HG03521 (cell line): ENCODE measurements around the gene MCC.

Experiments
- ATAC-seq: cut with Tn5 transposase; IDR thresholded peaks from one replicate; pipeline ENCODE4 v1.9.1; 2021; ENCODE audit warnings: mild to moderate bottlenecking, moderate library complexity; ENCODE audit not compliant: unreplicated experiment

Gene MCC

GRCh38 chr5:113122053-113122452 lies 366.2 kb downstream of the MCC start:
- no peak for ATAC-seq

DNA sequence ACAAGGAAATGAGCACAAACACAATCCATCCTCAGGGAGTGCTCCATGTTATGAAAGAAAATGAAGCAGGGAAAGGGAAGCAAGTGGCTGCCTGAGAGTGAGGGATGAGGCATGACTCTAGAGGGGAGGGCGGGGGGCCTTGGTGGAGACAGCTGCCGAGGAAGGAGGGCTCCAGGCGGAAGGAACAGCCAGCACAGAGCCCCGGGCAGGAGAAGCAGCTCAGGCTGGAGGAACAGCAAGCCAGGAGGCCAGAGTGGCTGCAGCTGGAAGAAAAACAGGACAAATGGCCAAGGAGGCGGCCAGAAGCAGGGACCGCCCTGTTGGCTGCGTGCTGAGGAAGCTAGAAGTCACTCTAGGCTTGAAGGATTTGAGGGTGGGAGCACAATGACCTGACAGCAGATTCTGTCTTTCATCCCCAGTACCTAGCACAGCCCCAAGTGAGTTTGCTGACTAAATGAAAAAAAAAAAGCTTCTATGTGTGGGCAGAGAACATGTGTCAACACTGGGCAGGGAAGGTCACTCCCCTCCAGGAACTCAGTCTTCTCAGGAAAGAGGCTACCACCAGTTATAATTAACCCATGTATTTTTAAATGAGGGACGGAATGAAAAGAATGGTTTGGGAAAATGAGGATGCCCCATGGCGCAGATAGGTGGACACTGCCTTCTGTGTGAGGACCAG lies 368.9 kb downstream of the MCC start:
- ATAC-seq, result no peak

DNA sequence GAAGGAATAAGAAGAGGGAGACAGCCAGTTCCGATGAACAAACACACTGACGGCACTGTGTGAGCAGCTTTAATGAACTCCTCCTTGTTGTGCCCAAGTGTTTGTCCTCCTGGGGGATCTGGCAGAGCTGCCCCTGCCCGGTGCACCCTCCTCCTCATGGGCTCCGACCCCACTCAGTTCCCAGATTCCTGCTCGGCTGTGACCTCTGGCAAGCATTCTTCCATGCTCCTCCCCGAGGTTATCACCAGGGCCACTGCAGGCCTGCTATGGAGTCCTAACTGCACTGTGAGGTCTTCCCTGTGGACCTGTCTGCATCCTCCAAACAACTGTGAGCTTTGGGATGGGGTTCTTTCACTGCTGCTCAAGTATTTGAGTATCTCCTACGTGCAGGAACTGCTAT lies 369.5 kb downstream of the MCC start:
- no peak for ATAC-seq

- no peak for ATAC-seq
Measured at GRCh38 chr5:113118298-113118697, 370.0 kb downstream of the MCC start.

DNA sequence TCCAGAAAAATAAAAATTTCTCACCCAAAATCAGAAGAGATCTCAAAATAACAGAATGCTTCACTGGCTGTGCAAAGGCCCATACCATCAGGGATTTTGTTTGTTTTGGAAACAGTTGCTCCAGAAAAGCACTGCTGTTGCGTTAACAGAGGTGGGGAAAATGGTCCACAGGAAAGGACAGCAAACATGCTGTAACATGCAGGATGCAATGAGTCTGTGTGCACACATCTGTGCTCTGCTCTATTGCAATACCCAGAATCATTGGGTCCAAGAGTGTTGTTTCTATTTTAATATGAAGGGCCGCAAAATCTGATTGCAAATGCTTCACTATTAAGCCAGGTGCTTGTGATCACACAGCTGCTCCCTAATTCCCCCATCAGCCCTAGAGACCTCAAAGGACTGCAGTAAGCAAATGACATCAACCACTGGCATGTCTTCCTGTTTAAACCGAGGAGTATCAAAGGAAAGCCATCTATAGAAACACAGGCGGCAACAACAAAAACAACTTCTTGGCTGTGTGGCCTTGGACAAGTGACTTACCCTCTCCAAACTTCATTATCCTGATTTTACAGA lies 370.6 kb downstream of the MCC start:
- no peak for ATAC-seq

DNA sequence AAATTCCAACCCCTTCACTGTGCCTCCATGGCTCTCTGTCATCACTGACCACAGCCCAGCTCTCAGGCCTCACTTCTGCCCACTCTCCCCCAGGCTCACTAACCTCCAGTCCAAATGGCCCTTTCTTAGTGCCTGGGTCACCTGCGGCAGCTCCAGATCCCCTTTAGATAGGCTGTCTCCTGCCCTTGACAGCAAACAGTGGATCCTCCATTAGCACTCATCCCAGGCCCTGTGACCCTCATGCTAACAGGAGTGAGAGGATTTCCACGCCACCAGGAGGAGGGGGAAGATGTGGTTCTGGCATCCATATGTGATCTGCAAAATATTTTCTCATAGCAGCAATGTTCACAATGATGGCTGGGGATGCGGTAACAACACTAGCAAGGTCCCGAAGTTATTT lies 372.3 kb downstream of the MCC start:
- ATAC-seq, result no peak

- ATAC-seq, result no peak
Measured at GRCh38 chr5:113115061-113115460, 373.2 kb downstream of the MCC start.

DNA sequence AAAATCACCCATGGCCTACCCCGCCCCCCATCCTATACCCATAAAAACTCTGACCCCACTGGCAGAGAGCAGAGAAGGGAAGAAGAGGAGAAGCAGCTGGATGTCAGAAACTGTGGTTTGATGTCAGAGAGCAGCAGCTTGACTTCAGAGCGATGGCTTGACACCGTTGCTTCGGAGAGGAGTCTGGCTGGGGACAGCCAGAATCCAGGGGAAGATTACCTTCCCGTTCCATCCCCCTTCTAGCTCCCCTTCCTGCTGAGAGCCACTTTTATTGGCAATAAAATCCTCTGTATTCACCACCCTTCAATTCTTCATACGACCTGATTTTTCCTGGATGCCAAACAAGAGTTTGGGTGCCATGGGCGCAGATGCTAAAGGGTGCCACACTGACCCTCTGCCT lies 373.7 kb downstream of the MCC start:
- no peak for ATAC-seq

GRCh38 chr5:113112435-113112834 lies 375.8 kb downstream of the MCC start:
- ATAC-seq, result no peak

- ATAC-seq, result no peak
Measured at GRCh38 chr5:113110117-113110516, 378.1 kb downstream of the MCC start.

DNA sequence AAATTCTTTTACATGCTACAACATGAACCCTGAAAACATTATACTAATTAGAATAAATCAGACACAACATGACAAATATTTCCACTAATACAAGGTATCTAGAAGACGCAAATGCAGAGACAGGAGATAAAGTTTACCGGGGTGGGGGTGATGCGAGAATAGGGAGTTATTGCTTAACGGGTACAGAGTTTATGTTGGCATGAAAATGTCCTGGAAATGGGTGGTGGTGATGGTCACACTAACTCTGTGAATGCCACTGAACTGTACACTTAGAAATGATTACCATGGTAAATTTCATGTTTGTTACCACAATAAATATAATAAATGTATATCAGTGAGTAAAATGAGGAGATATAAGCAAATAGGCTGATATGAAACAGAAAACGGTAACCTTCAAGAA lies 378.9 kb downstream of the MCC start:
- ATAC-seq, result no peak

DNA sequence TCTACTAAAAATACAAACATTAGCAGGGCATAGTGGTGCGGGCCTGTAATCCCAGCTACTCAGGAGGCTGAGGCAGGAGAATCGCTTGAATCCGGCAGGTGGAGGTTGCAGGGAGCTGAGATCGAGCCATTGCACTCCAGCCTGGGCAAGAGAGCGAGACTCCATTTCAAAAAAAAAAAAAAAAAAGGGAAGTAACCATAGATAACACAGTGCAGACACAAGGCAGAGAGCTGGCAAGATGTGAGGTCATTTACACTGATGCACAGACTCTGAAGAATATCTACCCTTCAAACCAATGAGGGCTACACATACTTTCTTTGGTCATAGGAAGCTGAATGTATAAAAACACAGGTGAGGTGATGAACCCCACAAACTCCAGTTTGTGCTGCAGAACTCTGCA lies 379.8 kb downstream of the MCC start:
- ATAC-seq, result no peak

- ATAC-seq, result no peak
Measured at GRCh38 chr5:113106821-113107220, 381.4 kb downstream of the MCC start.

- no peak for ATAC-seq
Measured at GRCh38 chr5:113105693-113106280, 382.5 kb downstream of the MCC start.

DNA sequence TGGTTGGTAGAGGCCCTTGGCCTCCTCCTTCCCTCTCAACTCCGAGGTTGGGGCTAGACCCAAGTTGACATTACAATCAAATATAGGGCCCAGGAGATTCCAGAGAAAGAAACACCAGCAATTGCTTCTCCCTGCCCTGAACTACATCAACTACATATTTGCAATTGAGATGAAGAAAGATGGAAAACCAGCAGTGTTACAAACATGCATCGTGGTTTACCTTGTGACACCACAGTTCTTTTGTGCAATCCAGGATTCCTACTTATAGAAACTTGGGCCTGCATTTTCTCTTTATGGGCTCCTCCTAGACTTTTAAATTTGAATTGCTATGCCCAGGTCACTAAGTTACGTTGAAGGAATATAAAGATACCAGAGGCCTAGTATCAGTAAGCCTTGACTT lies 384.9 kb downstream of the MCC start:
- ATAC-seq, result no peak

GRCh38 chr5:113102121-113102531 lies 386.1 kb downstream of the MCC start:
- no peak for ATAC-seq

GRCh38 chr5:113100981-113101380 lies 387.3 kb downstream of the MCC start:
- ATAC-seq, result no peak

DNA sequence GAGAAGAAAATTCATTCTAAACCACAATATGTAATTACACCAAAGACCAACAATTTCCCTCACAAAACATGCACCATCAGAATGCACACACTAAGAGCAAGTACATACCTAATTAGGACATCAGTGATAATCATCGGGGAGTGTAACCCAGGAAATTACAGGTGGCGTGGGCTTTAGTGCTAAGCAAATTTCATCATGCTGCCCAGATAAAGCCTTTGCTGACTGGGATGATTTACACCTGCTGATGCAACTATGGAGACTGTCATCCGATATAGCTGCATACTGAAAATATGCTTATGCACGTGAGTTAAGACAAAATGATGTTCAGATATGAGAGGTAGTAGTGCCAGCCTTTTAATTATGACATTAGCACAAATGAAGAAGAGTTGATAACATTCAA lies 388.4 kb downstream of the MCC start:
- no peak for ATAC-seq

DNA sequence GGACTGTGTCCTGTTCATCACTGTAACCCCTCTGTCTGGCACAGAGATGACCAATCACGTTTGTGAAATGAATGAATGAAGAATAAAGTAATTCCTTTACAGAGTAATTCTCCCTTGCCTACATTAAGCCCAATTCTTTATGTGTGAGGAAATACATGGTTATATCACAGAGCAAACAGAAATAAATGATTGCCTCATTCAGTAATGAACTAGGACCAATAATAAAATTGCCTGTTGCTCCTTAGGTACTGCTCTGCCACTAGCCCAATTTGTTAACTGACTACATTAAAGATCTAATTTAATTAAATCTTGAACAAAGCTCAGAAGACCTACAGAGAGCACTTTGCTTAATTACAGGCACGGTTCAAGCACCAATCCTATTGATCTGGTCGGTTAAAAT lies 389.9 kb downstream of the MCC start:
- ATAC-seq, result no peak

DNA sequence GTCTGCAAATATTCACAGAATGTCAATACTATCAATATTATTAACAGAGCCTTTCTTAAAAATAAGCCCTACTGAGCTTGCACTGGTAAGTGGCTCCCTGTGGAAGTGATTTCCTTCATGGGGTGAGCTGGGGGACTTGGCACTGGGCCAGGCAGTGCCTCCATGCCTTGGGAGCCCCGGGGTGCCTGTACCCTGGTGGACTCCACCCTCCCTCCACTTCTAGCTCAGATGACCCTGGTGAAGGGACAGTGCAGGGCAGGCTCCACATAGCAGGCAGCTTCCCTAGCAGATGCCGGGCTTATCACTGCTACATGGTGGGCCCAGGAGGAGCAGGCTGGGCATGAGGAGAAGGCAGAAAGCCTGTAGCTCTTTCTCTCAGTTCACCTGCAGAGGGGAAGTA lies 392.4 kb downstream of the MCC start:
- no peak for ATAC-seq

DNA sequence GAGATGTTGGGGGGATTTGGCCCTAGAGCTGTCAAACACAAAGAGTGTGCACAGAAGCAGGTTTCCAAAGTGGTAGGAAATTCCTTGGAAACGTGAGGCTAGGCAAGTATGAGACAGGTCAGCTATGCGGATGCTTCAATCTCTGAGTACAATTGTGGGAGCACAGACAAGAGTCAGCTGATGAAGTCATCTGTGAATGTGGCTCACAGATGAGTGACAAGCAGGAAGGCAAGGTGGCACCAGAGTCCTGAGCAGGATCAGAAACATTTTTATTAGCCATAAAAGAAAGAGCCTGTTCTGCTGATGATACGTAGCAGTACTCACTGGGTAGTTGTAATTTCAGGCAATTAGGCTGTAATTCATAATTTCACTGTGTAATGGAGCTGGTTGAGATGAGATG lies 394.7 kb downstream of the MCC start:
- ATAC-seq, result no peak

GRCh38 chr5:113092683-113093082 lies 395.6 kb downstream of the MCC start:
- no peak for ATAC-seq

GRCh38 chr5:113091622-113092021 lies 396.6 kb downstream of the MCC start:
- ATAC-seq, result no peak
